NCI-H146 treated with DMSO at 0.1 percent for 48 hours (cell line): ENCODE measurements around the gene VPS54.
"Not testable (repeated sequence)": the region's sequence is repeated elsewhere in the genome, so short reads cannot be mapped to it uniquely, and the experiment has no call there.

Source experiments
- DNase-seq: peaks from one replicate; lab custom pipeline; 2025; ENCODE audit not compliant: unreplicated experiment; lab: John Stamatoyannopoulos, UW

Gene VPS54

DNA sequence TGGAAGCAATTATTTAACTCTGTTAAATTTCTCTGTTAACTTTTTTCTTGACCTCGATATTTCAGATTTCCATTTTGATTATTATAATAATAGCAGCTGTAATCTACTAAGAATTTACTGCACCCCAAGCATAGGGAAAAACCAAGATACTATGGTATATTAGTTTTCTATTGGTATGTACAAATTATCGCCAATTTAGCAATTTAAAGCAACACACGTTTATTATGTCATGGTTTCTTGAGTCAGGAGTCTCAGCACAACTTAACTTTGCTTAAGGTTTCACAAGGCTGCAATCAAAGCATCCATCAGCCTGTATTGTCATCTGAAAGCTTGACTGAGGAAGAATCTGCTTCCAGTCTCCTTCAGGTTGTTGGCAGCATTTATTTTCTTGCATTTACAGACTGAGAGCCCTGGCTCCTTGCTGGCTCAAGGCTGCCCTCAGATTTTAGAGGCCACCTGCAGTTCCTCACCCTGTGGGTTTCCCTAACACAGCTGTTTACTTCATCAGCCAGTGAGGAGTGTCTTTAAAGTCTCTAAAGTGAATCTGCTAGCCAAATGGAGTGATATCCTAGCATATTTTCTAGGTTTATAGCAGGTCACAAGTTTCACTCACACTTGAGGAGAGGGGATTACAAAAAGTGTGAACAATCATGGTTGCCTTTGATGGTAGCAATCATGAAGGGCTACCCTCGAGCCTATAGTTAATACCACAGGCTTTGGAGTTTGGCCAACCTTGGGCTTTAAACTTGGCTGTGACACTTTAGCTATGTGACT is 4.4 kb upstream of the VPS54 start:
- no peak for DNase-seq

DNA sequence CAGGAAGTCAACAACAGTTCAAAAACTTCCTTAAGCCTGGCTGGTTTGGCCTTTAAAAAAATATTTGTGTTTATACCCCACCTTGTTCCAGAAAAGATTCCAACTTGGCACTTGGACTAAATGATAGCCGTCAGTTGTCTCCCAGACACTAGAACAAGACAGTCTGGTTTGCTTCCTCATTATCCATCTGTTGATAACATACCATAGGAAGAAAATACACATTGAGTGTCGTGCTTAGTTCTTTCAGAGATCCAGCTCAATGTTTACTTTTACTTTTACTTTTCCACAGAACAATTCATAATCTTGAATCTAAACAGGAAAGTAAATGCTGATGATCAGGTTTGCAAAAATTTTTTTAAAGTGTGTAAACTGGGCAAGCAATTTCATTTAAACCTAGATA is 2.4 kb upstream of the VPS54 start:
- DNase-seq: no peak

DNA sequence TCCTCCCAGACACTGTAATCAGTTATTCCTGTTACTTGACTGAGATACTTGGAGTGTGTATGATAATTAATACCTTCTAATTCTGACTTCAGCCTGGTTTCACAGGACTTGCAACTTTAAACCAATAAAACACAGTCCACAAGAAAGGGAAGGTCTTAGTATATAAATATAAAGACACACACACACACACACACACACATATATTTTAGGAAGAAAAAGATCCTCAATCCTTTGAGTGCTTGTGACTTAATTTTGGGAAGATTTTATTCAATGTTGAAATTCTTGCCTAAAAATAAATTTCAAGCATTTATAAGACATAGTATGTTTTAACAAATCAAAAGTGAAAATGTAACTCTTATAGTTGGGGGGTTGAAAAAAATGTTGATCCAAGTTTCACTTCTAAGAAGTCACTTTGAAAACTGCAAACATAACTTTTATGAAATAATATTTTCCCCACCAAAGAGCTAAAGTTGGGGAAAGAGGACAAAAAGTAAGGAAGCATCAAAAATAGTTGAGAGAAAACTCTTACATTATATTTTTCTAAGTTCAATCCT is 824 bp upstream of the VPS54 start:
- no peak for DNase-seq

DNA sequence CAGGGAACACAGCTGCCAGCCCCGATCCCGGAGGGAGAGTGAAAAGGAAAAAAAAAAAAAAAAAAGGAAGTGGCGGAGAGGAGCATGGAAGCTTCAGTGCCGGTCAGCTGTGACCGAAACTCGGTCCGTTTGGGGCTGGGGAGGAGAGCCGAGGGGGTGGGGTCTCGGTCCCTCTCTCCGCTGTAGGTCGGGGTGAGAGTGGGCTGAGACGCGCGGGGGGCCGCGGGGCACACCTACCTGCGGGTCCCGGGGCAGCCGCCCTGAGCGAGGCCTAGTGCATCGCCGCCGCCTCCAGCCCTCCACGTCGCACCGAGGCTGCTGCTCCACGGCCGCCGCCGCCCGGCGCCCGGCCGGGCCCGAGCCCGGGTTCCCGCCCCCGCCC is 536 bp downstream of the VPS54 start:
- DNase-seq: no peak

DNA sequence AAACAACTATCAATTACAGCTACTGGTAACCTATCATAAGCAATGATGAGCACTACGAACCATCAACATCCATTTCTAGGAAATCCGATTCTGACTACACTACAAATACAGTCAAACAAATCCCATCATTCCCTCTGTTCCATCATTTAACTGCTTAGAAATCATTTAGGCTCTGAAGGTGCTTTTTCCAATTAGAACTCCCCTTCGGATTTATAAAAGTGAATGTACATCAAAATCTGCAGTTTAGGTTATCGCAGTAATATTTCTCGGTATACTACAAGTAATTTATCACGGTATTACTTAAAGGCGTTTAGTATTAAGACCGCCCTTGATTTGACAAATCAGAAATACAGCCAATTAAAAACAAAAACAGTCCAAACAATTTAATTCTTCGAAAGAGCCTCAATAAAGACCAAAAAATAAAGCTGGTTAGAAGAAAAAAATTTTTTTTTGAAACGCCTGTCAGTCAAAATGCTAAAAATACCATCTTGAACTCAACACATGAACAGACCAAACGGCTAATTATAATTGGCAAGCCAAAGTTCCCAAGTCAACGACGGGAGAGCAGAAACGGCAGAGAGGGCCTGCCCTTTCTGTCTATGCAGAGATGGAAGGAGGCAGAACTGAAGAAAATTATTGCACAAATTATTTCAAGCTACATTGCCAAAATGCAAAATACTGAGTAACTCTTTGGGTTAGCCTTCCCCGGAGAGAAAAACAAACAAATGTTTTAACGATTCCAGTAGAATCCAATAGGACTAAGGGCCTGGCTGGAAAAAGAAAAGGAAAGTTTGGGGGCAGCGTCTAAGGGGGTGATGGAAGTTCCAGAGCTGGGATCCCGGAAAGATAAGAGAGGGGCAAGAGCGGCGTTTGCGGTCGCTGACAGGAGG is 1.2 kb downstream of the VPS54 start:
- DNase-seq: peak; percentile 56

DNA sequence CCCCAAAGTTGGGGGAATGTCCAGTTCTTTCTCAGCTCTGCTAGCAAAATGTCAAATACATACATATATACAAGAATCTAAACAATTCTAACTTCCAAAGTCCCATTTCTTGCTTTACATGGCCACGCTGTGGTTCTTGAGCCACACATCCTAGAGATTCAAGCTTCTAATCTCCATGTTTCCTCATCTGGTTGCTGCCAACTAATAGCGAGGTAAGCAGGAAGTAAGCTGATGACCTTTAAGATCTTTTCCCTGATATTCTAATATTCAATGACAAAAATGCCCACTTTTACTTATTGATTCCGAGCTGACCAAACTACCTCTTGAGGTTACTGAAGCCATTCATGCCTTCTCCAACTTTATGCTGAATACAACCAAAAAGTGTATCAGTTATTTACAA is 3.3 kb downstream of the VPS54 start:
- DNase-seq: no peak

- DNase-seq: no peak
Observed at GRCh38 chr2:64015391-64015790, 3.8 kb downstream of the VPS54 start.

- no peak for DNase-seq
Observed at GRCh38 chr2:64014628-64015027, 4.6 kb downstream of the VPS54 start.

GRCh38 chr2:64013053-64013452 is 6.2 kb downstream of the VPS54 start:
- DNase-seq: no peak

DNA sequence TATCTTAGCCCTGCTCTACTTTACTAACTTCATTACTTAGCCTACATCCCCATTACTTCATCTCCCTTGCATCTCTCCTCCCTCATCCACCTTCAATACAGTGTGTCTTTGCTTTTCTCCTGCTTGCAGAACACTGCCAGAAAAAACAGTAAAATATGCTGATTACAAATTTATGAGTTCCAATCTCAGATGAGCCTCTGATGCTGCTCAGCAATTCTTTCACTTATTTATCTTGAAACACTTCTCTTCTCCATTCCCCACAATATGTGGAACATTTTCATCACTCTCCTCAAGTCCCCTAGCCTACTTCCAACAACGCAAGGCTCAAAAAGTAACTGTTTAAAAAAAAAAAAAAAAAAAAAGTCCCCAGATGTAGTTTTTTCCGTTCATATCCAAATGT is 7.1 kb downstream of the VPS54 start:
- no peak for DNase-seq

GRCh38 chr2:64008434-64009009 is 10.7 kb downstream of the VPS54 start:
- no peak for DNase-seq

DNA sequence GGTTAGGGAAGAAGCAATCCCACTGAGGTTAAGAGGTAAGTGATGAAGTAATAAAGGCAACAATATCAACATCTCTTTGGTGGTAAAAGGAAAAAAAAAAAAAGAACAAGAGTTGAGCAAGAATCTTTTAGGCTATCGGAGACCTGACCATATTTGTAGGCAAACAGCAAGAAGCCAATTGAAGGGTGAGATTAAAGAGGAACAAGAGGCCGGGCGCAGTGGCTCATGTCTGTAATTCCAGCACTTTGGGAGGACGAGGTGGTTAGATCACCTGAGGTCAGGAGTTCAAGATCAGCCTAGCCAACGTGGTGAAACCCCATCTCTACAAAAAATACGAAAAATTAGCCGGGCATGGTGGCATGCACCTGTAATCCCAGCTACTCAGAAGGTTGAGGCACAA is 11.3 kb downstream of the VPS54 start:
- DNase-seq: no peak

DNA sequence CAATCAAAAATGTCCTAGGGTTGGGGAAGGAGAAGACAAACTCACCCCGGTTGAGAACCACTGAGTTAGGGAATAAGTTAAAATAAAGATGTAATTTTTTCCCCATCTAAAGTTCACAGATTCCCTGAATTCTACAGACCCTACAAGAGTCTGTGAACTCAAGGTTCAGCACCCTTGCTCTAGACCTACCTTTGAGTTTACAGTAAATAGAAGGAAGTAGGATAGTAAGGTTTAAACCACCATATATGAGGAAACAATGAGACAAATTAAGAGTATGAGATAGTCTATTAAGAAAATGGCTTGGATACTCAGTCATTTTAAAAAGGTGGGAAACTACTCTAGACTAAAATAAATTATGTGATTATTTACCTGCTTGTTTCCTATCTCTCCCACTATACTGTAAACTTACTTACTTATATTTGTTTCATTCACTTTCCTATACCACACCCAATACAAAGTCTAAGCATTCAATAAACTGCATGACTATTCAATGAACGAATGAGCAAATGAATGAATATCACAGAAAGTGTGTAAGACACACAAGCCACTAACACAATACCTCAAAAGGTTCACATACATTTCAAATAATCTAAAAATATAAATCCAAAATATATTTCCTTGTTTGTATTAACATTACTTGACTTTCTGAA is 13.4 kb downstream of the VPS54 start:
- DNase-seq: no peak

- no peak for DNase-seq
Observed at GRCh38 chr2:64003239-64003638, 16.0 kb downstream of the VPS54 start.

- DNase-seq: no peak
Observed at GRCh38 chr2:64001382-64002101, 17.7 kb downstream of the VPS54 start.

GRCh38 chr2:64000630-64001381 is 18.4 kb downstream of the VPS54 start:
- no peak for DNase-seq

DNA sequence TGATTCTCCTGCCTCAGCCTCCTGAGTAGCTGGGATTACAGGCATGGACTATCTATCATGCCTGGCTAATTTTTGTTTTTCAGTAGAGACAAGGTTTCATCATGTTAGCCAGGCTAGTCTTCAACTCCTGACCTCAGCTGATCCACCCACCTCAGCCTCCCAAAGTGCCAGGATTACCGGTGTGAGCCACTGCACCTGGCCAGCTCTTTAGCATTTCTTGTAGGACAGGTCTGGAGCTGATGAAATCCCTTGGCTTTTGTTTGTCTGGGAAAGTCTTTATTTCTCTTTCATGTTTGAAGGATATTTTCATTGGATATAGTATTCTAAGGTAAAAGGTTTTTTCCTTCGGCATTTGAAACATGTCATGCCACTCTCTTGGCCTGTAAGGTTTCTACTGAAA is 20.2 kb downstream of the VPS54 start:
- DNase-seq: no peak

DNA sequence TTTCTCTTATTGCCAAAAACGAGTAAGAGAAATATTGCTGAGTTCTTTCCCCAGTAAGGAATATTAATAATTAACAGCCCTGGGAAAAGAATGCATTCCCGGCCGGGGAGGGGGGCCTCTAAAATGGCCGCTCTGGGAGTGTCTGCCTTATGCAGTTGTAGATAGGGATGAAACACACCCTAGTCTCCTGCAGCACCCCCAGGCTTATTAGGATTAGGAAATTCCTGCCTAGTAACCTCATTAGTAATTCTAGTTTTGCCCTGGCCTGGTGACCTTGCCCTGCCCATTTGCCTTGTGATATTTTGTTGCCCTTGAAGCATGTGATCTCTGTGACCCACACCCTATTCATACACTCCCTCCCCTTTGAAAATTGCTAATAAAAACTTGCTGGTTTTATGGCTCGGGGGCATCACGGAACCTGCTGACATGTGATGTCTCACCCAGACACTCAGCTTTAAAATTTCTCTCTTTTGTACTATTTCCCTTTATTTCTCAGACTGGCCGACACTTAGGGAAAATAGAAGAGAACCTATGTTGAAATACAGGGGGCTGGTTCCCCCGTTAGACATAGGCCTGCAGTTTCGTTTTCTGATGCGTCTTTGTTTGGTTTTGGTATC is 22.5 kb downstream of the VPS54 start:
- not testable (repeated sequence) for DNase-seq

- not testable (repeated sequence) for DNase-seq
Observed at GRCh38 chr2:63994329-63995070, 24.7 kb downstream of the VPS54 start.
